Kidney (tissue), 14 donors: ENCODE measurements around the gene RNF123. TPM values are rescaled to one million over a fixed set of nuclear protein-coding genes. Genes with fewer than 3 reads are reported as not detected.

Experiments used
- DNase-seq, 5 donors: peaks; one replicate each; pipeline ENCODE4 v3.0.0-alpha.2; 2013 to 2020
- FAIRE-seq: peaks from 2 replicates; lab custom pipeline; 2012; peaks lifted over from hg19 to GRCh38; lab: Jason Lieb, UNC
- H3K27ac ChIP-seq, 2 donors: one replicate each; pipeline ENCODE4 v1.7.0; 2013; ENCODE audit warnings: low read depth in 2 of 2, low read length in 2 of 2, inconsistent platforms in 1 of 2
- H3K27me3 ChIP-seq: one replicate; pipeline ENCODE4 v1.7.1; 2013; ENCODE audit warnings: low read length, inconsistent platforms; ENCODE audit not compliant: control insufficient read depth, insufficient read depth
- H3K36me3 ChIP-seq, 3 donors: one replicate each; pipeline versions ENCODE4 v1.7.0 to v1.7.1; 2013; ENCODE audit warnings: low read length in 3 of 3, control low read depth in 1 of 3, inconsistent platforms in 1 of 3; ENCODE audit not compliant: insufficient read depth in 3 of 3, control insufficient read depth in 2 of 3
- H3K4me1 ChIP-seq, 3 donors: one replicate each; pipeline versions ENCODE4 v1.7.0 to v1.7.1; 2013; ENCODE audit warnings: low read length in 3 of 3, inconsistent platforms in 1 of 3, low read depth in 1 of 3; ENCODE audit not compliant: control insufficient read depth in 2 of 3, insufficient read depth in 2 of 3
- H3K4me3 ChIP-seq, 3 donors: one replicate each; pipeline versions ENCODE4 v1.7.0 to v1.8.1; 2013; ENCODE audit warnings: low read length in 3 of 3, control low read depth in 1 of 3, inconsistent platforms in 1 of 3
- H3K9ac ChIP-seq, 3 donors: one replicate each; pipeline versions ENCODE4 v1.7.0 to v1.7.1; 2013; ENCODE audit warnings: low read length in 3 of 3, control low read depth in 1 of 3, inconsistent platforms in 1 of 3
- H3K9me3 ChIP-seq, 3 donors: one replicate each; pipeline versions ENCODE4 v1.7.0 to v1.7.1; 2013; ENCODE audit warnings: low read length in 3 of 3, control low read depth in 1 of 3, inconsistent platforms in 1 of 3; ENCODE audit not compliant: control insufficient read depth in 2 of 3, insufficient read depth in 1 of 3
- intact Hi-C: fragments of 100-400 bp; cut with DNase I; formaldehyde crosslinking; loops from one replicate; pipeline ENCODE4 v1.11.1; 2022
- polyA plus RNA-seq: library from polyadenylated mRNA; stranded (reverse); fragments of 350-450 nt; fragmentation: Illumina TruSeq; extraction: RNeasy Lipid Tissue Mini Kit (QIAGEN cat#74804); gene quantifications from one replicate; pipeline ENCODE4 v1.2.3, GENCODE V29; 2014; ENCODE audit warnings: low read depth, low replicate concordance; ENCODE audit not compliant: insufficient read depth
- total RNA-seq: library from RNA; stranded (reverse); fragmentation: NEBNext Ultra II Directional; extraction: Animal tissue kit (Norgen Biotek cat#: 25700); gene quantifications from one replicate; pipeline ENCODE4 v1.2.1, GENCODE V29; 2021
- TF ChIP-seq, protein P1 (sequence below): IDR thresholded peaks from 3 replicates; pipeline ENCODE4 v1.5.1; 2012; ENCODE audit warnings: mild to moderate bottlenecking, moderate library complexity, borderline replicate concordance; ENCODE audit not compliant: insufficient read depth; ENCODE audit errors: extremely low read depth
- donor health status: control.
- donor health status: control.
- donor health status: control.
- donor health status: control.
- donor health status: control.
- donor health status: DM: yes; HTN: yes; CAD: no.
- donor health status: Normal renal cell carcinoma (clear cell type).

The RNF123 gene
- total and polyA plus RNA-seq, 2 donors from 2014 or later: 41.7 to 43.7 TPM

GRCh38 chr3:49700453-49701128, 11.2 kb downstream of the RNF123 start:
- TF ChIP-seq, protein P1, sequence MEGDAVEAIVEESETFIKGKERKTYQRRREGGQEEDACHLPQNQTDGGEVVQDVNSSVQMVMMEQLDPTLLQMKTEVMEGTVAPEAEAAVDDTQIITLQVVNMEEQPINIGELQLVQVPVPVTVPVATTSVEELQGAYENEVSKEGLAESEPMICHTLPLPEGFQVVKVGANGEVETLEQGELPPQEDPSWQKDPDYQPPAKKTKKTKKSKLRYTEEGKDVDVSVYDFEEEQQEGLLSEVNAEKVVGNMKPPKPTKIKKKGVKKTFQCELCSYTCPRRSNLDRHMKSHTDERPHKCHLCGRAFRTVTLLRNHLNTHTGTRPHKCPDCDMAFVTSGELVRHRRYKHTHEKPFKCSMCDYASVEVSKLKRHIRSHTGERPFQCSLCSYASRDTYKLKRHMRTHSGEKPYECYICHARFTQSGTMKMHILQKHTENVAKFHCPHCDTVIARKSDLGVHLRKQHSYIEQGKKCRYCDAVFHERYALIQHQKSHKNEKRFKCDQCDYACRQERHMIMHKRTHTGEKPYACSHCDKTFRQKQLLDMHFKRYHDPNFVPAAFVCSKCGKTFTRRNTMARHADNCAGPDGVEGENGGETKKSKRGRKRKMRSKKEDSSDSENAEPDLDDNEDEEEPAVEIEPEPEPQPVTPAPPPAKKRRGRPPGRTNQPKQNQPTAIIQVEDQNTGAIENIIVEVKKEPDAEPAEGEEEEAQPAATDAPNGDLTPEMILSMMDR: no peak
- no peaks in the 10 kb centered on the region for H3K9me3 ChIP-seq
- H3K4me3 ChIP-seq: no peak overlapping the region
- no peaks in the 10 kb centered on the region for H3K27me3 ChIP-seq
- intact Hi-C loops: no loop called here
- no peaks in the 10 kb centered on the region for H3K4me1 ChIP-seq
- peaks cover 0 to 20% (median 18%) of the 10 kb centered on the region in 3 donors for H3K36me3 ChIP-seq
- DNase-seq (no peak), FAIRE-seq (no peak)
- H3K27ac ChIP-seq: no peak overlapping the region
- H3K9ac ChIP-seq: no peak overlapping the region

- Histone ChIP-seq H3K27me3 (no peaks in the 10 kb centered on the region), H3K9ac (no peak overlapping the region), H3K36me3 (peaks cover 0 to 22% (median 20%) of the 10 kb centered on the region in 3 donors), H3K27ac (no peak overlapping the region), H3K9me3 (no peaks in the 10 kb centered on the region), H3K4me1 (no peaks in the 10 kb centered on the region), H3K4me3 (no peak overlapping the region)
- TF ChIP-seq, protein P1: peak; percentile 26
- DNase-seq: peak in 1 of 5 donors; percentile 71
- FAIRE-seq: no peak
- intact Hi-C loops: no loop called here
Observed at GRCh38 chr3:49701388-49702077, 12.2 kb downstream of the RNF123 start.

DNA sequence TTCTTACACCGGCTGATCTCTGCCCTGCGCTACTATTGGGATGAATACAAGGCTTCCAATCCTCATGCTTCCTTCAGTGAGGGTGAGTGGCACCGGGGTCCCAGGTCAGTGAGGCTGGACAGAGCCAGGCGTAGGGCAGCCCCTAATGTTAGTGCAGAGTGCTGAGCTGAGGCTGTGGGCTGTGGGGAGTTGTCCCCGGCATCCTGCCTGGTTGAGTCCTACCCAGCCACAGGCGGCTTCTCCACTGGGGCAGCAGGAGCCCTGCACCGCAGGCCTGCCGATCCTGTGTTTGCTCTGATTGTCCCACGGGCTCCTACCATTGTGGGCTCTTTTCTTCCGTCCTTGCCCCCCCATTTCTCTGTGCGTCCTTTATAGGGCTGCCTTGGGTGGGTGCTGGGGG, 13.3 kb downstream of the RNF123 start:
- FAIRE-seq (no peak), DNase-seq (no peak)
- Histone ChIP-seq H3K4me3 (no peak overlapping the region), H3K27ac (no peak overlapping the region), H3K9ac (no peak overlapping the region), H3K4me1 (no peaks in the 10 kb centered on the region), H3K27me3 (no peaks in the 10 kb centered on the region), H3K9me3 (no peaks in the 10 kb centered on the region), H3K36me3 (peaks cover 0 to 27% (median 22%) of the 10 kb centered on the region in 3 donors)
- intact Hi-C loops: no loop called here
- TF ChIP-seq, protein P1: no peak
